ENCODE results near the gene IMMP2L. TPM values are rescaled to one million over a fixed set of nuclear protein-coding genes. Genes with fewer than 3 reads are reported as not detected.

IMMP2L gene
- polyA plus RNA-seq, 1 of the 3 experiments (the other 2 are of a cell fraction): 10.7 TPM

- H3K79me2 ChIP-seq (ENCODE audit: insufficient read depth): no peaks in the 10 kb centered on the region
- no peaks in the 10 kb centered on the region for H3K36me3 ChIP-seq (replicated peaks in 1 of 2; ENCODE audit: control insufficient read depth in 1 of 2, insufficient read depth in 2 of 2, low read length in 1 of 2)
- no peaks in the 10 kb centered on the region for H3K27me3 ChIP-seq (ENCODE audit: insufficient read depth)
- CTCF ChIA-PET: no interaction called here
- peaks cover 0 to 9% of the 10 kb centered on the region in 2 experiments; a peak in 2 of 4 replicates for H3K4me1 ChIP-seq (ENCODE audit: control insufficient read depth in 1 of 2, insufficient read depth in 2 of 2, low read depth in 1 of 2, low read length in 1 of 2)
- H3F3A ChIP-seq (replicated peaks; ENCODE audit: insufficient read depth): no peaks in the 10 kb centered on the region
- H3K9ac ChIP-seq: no peak overlapping the region
- POLR2A ChIA-PET: no interaction called here
- H3K4me2 ChIP-seq: no peak overlapping the region
- H3K9me2 ChIP-seq: no peaks in the 10 kb centered on the region
- DNase-seq: no peak
- no peak overlapping the region for H2AFZ ChIP-seq (ENCODE audit: low read depth)
- no peaks in the 10 kb centered on the region for H3K9me3 ChIP-seq
- H4K20me1 ChIP-seq (ENCODE audit: insufficient read depth): no peaks in the 10 kb centered on the region
- TF ChIP-seq IRF3 (IDR thresholded peaks at IDR 0.05; ENCODE audit: low read depth, low read length) (no peak), FOSL2 (IDR thresholded peaks at IDR 0.05; ENCODE audit: borderline replicate concordance, low read depth) (no peak)
- H3K4me3 ChIP-seq (ENCODE audit: low read depth in 2 of 2, low read length in 1 of 2): no peak overlapping the region
- whole genome bisulfite sequencing (ENCODE audit: low lambda C conversion rate): 93% methylated on average over 4 of the region's 4 CpGs
- H3K27ac ChIP-seq (ENCODE audit: low read depth in 2 of 2, low read length in 1 of 2): no peak overlapping the region
Observed at GRCh38 chr7:110977127-110977737, 585.1 kb downstream of the IMMP2L start.

GRCh38 chr7:110975486-110975885, 586.8 kb downstream of the IMMP2L start:
- Histone ChIP-seq H3K27ac (ENCODE audit: low read depth in 2 of 2, low read length in 1 of 2) (no peak overlapping the region), H4K20me1 (ENCODE audit: insufficient read depth) (no peaks in the 10 kb centered on the region), H3K9ac (no peak overlapping the region), H3K4me3 (ENCODE audit: low read depth in 2 of 2, low read length in 1 of 2) (no peak overlapping the region), H3K4me2 (no peak overlapping the region), H2AFZ (ENCODE audit: low read depth) (no peak overlapping the region), H3K27me3 (ENCODE audit: insufficient read depth) (no peaks in the 10 kb centered on the region), H3F3A (replicated peaks; ENCODE audit: insufficient read depth) (no peaks in the 10 kb centered on the region), H3K9me2 (no peaks in the 10 kb centered on the region), H3K9me3 (no peaks in the 10 kb centered on the region), H3K36me3 (replicated peaks in 1 of 2; ENCODE audit: control insufficient read depth in 1 of 2, insufficient read depth in 2 of 2, low read length in 1 of 2) (no peaks in the 10 kb centered on the region), H3K79me2 (ENCODE audit: insufficient read depth) (no peaks in the 10 kb centered on the region), H3K4me1 (ENCODE audit: control insufficient read depth in 1 of 2, insufficient read depth in 2 of 2, low read depth in 1 of 2, low read length in 1 of 2) (peaks cover 0 to 9% of the 10 kb centered on the region in 2 experiments; a peak in 2 of 4 replicates)
- no peak for DNase-seq
- TF ChIP-seq MEF2A (IDR thresholded peaks at IDR 0.05; ENCODE audit: borderline replicate concordance, low read depth) (no peak), SIN3A (IDR thresholded peaks at IDR 0.05; ENCODE audit: borderline replicate concordance, low read depth, low read length) (no peak), FOSL2 (IDR thresholded peaks at IDR 0.05; ENCODE audit: borderline replicate concordance, low read depth) (no peak), RAD21 (IDR thresholded peaks at IDR 0.05; ENCODE audit: low read length) (no peak), JUND (IDR thresholded peaks at IDR 0.05) (no peak), GABPA (IDR thresholded peaks at IDR 0.05; ENCODE audit: low read depth) (no peak), SMC3 (IDR thresholded peaks at IDR 0.05; ENCODE audit: low read depth, low read length) (no peak), MXI1 (IDR thresholded peaks at IDR 0.05; ENCODE audit: low read depth, low read length) (no peak), RCOR1 (IDR thresholded peaks at IDR 0.05; ENCODE audit: low read length) (no peak), ZBTB33 (IDR thresholded peaks at IDR 0.05; ENCODE audit: borderline replicate concordance, low read depth) (no peak)
- ChIA-PET POLR2A (no interaction called here), CTCF (interaction anchor here (0.8 kb wide), 1 partner anchor 17 kb away, joined by 3 read pairs; no protein-coding TSS in a partner anchor)

Measured in SK-N-SH (cell line).